ENCODE measurements around the gene PEX1. TPM values are rescaled to one million over a fixed set of nuclear protein-coding genes. Genes with fewer than 3 reads are reported as not detected.
"Not testable (repeated sequence)": the region's sequence is repeated elsewhere in the genome, so short reads cannot be mapped to it uniquely, and the experiment has no call there.

The PEX1 gene
- total RNA-seq, 1 experiment from 2014 or later: 7.2 TPM

DNA sequence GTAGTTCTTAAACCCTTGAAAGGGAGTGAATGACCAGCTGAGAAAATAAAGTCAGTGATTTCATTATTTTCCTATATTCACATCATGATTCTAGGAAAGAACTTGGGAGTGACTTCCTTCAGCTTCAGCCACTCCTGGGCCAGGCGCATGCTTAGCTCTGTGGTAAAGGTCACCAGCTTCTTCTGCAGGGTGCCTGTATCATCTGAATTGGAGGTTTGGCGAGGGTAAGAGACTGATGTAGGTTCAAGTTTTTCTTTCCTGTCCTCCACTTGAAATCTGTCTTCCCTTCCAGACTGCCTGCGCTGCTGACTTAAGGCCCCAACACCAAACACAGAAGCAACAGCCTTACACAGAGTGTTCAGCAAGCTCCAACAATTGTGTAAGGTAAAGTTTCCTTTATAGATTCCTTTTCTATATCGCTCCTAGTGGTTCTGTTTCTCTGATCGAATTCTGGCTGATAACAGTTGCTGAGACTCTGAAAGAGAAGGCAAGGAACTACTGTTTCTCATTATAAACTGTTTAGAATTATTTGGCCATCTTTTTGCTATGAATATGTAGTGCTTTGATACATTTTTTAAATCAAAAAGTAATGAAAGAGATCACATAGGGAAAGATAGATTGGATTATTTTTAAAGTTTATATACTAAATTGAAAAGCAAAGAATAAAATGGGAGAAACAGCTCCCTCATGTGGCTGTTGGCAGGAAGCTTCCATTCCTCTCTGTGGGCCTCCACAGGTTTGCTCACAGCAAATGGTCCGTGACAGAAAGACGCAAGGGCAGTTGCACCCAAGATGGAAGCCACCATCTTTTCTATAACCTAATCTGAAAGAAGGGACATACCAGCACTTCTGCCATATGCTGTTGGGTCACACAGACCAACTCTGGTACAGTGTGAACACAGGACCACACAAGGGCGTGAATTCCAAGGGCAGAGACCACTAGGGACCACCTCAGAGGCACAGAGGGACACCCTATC is 67.0 kb downstream of the PEX1 start:
- DNase-seq (ENCODE audit: low read depth): peak; percentile 38

DNA sequence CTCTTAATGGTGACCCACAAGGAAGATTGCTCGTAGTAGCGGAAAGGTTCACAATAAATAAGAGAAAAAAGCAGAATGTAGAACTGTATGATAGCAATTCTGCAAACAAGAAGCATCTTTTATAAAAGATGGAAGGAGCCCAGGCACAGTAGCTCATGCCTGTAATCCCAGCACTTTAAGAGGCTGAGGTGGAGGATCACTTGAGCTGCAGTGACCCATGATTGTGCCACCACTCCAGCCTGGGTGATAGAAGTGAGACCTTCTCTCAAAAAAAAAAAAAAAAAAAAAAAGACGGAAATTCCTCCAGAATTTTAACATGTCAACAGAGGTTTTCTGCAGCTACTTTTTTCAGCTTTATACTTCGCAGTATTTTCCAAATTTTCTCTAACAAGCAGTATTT is 67.8 kb downstream of the PEX1 start:
- no peak for DNase-seq (ENCODE audit: low read depth)

DNA sequence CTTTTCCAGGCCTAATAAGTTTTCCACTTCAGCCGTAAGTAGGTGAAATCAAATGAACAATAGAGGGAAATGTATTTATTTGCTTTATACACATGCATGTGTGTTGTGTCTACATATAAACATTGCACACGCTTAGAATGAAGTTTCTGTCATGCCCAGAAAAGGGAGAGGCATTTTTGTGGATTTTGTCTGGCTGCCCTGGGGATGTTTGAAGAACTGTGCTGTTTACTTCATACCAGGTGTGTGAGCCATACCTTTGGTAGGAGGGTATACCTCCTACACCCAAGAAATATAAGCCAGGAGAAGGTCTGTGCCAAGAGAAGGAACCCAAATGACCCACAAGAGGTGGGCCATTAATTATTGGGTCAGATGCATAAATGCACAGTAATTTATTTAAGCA is 68.2 kb downstream of the PEX1 start:
- DNase-seq (ENCODE audit: low read depth): no peak

DNA sequence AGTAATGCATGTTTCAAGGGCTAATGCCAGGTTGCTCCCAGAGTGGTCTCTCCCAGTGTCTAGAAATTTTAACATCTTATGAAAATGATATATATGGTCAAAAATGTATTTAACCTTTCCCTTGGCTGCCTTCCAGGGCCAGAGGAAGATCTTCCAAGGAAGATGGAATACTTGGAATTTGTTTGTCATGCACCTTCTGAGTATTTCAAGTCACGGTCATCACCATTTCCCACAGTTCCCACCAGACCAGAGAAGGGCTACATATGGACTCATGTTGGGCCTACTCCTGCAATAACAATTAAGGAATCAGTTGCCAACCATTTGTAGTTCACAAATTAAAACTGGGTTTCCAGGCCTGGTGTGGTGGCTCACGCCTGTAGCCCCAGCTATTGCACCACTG is 72.1 kb downstream of the PEX1 start:
- no peak for DNase-seq (ENCODE audit: low read depth)

DNA sequence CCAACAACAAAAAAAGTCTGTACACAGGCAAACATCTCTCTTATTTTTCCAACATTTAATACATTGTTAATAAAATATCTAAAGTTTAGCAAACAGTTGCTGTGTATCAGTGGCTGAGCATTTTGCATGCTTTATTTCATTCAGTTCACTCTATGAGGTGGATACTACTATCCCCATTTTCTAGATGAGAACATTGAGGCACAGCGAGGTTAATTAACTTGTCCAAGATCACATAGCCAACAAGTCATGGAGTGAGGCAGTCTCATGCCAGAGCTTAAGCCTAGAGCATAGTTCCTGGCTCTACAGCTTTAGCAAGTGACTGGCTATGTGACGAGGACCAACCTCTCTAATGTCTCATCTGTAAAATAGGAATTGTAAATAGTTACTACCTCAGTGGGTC is 76.7 kb downstream of the PEX1 start:
- DNase-seq (ENCODE audit: low read depth): no peak

DNA sequence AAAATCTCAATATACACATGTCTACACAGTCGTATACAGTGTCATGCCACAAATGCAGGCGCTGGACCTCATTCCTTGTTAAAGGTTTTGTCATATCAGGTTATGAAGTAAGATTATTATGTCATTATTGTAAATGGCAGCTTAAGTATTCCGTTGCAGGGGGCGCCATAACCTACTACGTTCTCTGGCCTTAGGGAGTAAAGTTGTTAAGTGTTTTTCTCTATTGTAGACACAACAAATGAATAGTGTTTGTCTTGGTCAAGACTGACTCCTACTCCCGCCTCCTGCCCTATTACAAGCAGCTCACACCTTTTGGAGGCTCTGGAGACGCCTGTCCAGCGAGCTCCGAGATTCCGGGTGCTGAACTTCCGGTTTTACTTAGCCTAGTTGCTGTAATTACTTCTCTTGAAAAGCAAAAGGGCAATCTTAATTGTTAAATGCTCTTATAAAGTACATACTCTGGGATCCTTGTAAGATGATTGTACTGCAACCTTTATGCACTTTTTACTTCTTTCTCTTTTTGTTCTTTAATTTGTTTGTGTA is 80.0 kb downstream of the PEX1 start:
- peak; percentile 47 for DNase-seq (ENCODE audit: low read depth)

DNA sequence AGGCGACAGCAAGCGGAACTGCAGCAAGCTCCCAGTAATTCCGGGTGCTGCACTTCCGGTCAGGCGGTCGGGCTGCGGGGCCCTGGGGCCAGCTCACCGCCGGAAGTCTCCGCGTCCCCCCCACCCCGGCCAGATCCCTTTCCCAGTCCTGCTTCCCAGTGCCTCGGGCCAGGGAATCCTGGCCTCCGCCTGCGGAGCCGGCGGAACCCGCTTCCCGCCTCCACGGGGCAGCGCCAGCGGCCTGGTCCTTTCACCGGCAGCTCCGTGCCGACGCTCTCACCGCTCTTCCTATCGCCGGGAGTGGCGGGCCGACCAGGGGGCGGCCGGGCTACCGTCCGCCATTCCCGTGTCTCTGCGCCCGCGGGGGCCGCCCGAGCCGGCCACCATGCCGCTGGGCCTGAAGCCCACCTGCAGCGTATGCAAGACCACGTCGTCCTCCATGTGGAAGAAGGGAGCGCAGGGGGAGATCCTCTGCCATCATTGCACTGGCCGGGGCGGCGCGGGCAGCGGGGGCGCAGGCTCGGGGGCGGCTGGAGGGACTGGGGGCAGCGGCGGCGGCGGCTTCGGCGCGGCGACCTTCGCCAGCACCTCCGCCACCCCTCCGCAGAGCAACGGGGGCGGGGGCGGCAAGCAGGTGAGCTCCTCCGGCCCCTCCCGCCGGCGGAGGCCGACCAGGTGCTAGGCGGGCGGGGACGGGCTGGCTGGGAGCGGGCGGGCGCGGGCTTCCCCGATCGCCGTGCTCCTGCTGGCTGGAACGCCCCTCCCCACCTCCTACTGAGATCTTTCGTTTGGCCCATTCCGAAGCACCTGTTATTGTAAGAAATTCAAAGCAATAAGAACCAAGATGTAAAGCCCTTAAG is 80.7 kb downstream of the PEX1 start, which contains the start of gene GATAD1:
GATAD1 (plus strand) TSS at position 138 of the 860 bp plus-strand sequence; CDS start at position 386, 248 bp downstream.
- peak; percentile 92 for DNase-seq (ENCODE audit: low read depth)

DNA sequence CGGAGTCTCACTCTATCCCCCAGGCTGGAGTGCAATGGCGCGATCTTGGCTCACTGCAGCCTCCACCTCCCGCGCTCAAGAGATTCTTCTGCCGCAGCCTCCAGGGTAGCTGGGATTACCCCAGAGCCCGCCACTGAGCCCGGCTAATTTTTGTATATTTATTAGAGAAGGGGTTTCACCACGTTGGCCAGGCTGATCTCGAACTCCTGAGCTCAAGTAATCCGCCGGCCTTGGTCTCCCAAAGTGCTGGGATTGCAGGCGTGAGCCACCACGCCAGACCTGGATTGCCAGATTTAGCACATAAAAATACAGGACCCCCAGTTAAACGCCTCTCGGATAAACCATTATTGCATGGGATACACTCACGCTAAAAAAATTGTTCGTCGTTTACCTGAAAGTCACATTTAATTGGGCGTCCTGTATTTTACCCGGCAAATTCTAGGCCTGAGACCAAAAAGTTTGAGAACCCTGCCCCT is 81.4 kb downstream of the PEX1 start:
- no peak for DNase-seq (ENCODE audit: low read depth)

DNA sequence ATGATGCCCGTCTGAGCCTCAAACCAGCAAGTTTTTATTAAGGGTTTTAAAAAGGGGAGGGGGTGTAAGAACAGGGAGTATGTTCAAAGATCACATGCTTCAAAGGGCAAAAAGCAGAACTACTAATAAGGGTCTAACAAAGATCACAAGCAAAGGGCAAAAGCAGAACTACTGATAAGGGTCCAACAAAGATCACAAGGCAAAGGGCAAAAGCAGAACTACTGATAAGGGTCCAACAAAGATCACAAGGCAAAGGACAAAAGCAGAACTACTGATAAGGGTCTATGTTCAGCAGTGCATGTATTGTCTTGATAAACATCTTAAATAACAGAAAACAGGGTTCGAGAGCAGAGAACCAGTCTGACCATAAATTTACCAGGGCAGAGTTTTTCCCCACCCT is 85.6 kb downstream of the PEX1 start:
- not testable (repeated sequence) for DNase-seq (ENCODE audit: low read depth)

DNA sequence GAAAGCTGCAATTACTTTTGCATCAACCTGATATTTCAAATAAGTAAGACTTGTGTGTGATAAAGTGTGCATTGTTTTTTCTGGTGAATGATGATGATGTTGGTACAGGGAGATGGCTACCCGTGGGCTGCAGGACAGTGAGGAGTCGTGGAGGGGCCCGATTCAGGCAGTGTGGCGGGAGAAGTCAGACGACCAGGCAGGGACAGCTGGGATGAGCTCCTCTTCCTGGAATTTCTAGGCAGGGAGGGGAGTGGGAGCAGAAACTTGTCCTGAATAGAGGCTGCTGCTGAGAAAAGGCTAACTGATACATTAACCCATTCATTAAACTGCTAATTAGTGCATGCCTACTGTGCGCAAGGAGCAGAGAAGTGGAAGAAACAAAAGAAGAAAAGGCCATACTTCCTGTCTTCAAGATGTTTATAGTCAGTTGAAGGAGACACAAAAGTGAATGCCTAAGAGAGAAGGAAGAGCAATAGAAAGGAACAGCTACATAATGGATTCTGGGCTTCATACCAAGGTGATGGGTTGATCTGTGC is 90.3 kb downstream of the PEX1 start:
- no peak for DNase-seq (ENCODE audit: low read depth)

Other genes with a start within 250 kb of the PEX1 start
- 20.1 and 24.6 TPM in 2 replicates for gene GATAD1, start 81.0 kb downstream of the PEX1 start, total RNA-seq (2014; rRNA removed; shearing (Covaris generic))
- not detected in 2 replicates for gene ERVW-1, start 50.6 kb downstream of the PEX1 start, total RNA-seq (2014; rRNA removed; shearing (Covaris generic))
- 9.1 TPM in 2 replicates for gene RBM48, start 275 bp upstream of the PEX1 start, total RNA-seq (2014; rRNA removed; shearing (Covaris generic))
- 20.0 and 20.5 TPM in 2 replicates for gene FAM133B, start 61.9 kb upstream of the PEX1 start, total RNA-seq (2014; rRNA removed; shearing (Covaris generic))

Data from HT1080 (cell line).